ENCODE data around the gene G6PC3. TPM values are rescaled to one million over a fixed set of nuclear protein-coding genes. Genes with fewer than 3 reads are reported as not detected.
"Not testable (repeated sequence)": the region's sequence is repeated elsewhere in the genome, so short reads cannot be mapped to it uniquely, and the experiment has no call there.

Gene G6PC3, protein sequence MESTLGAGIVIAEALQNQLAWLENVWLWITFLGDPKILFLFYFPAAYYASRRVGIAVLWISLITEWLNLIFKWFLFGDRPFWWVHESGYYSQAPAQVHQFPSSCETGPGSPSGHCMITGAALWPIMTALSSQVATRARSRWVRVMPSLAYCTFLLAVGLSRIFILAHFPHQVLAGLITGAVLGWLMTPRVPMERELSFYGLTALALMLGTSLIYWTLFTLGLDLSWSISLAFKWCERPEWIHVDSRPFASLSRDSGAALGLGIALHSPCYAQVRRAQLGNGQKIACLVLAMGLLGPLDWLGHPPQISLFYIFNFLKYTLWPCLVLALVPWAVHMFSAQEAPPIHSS
- 100 to 1,000 TPM in 2 of 9 donors, 10 to 100 TPM in 7; 51.2 to 114 (median 80.6) TPM for total RNA-seq
- polyA plus RNA-seq, result 100 to 1,000 TPM in 2 of 3 donors, 10 to 100 TPM in 1; 95.0 to 254 (median 207) TPM
- long read RNA-seq, donor 1, transcript G6PC3-201 (6 exons, 1,533 nt), result major isoform, 38 of 49 reads
- long read RNA-seq, donor 1, partial matches to known transcripts, result 5 of 49 reads
- long read RNA-seq, donor 1, other reads (novel, unspliced or antisense), result 0 of 49 reads
- long read RNA-seq, donor 2, transcript G6PC3-201 (6 exons, 1,533 nt), result major isoform, 29 of 34 reads
- long read RNA-seq, donor 2, partial matches to known transcripts, result 0 of 34 reads
- long read RNA-seq, donor 2, other reads (novel, unspliced or antisense), result 0 of 34 reads
- long read RNA-seq, donor 3, transcript G6PC3-201 (6 exons, 1,533 nt), result major isoform, 25 of 30 reads
- long read RNA-seq, donor 3, partial matches to known transcripts, result 0 of 30 reads
- long read RNA-seq, donor 3, other reads (novel, unspliced or antisense), result 0 of 30 reads
- long read RNA-seq, donor 4, transcript G6PC3-201 (6 exons, 1,533 nt), result major isoform, 8 of 12 reads
- long read RNA-seq, donor 4, partial matches to known transcripts, result 0 of 12 reads
- long read RNA-seq, donor 4, other reads (novel, unspliced or antisense), result 3 of 12 reads
- long read RNA-seq, donor 5, transcript G6PC3-201 (6 exons, 1,533 nt), result major isoform, 118 of 136 reads
- long read RNA-seq, donor 5, partial matches to known transcripts, result 1 of 136 reads
- long read RNA-seq, donor 5, other reads (novel, unspliced or antisense), result 12 of 136 reads
- long read RNA-seq, donor 6, transcript G6PC3-201 (6 exons, 1,533 nt), result major isoform, 8 of 18 reads
- long read RNA-seq, donor 6, partial matches to known transcripts, result 3 of 18 reads
- long read RNA-seq, donor 6, other reads (novel, unspliced or antisense), result 7 of 18 reads
- long read RNA-seq, donor 7, transcript G6PC3-201 (6 exons, 1,533 nt), result major isoform, 18 of 20 reads
- long read RNA-seq, donor 7, partial matches to known transcripts, result 0 of 20 reads
- long read RNA-seq, donor 7, other reads (novel, unspliced or antisense), result 0 of 20 reads
- long read RNA-seq, donor 8, transcript G6PC3-202 (6 exons, 1,572 nt), result minor isoform, 8 of 62 reads
- long read RNA-seq, donor 8, transcript G6PC3-201 (6 exons, 1,533 nt), result major isoform, 52 of 62 reads
- long read RNA-seq, donor 8, partial matches to known transcripts, result 0 of 62 reads
- long read RNA-seq, donor 8, other reads (novel, unspliced or antisense), result 0 of 62 reads
- long read RNA-seq, donor 9, transcript G6PC3-201 (6 exons, 1,533 nt), result major isoform, 21 of 25 reads
- long read RNA-seq, donor 9, partial matches to known transcripts, result 0 of 25 reads
- long read RNA-seq, donor 9, other reads (novel, unspliced or antisense), result 0 of 25 reads
- long read RNA-seq, donor 10, transcript G6PC3-201 (6 exons, 1,533 nt), result major isoform, 23 of 26 reads
- long read RNA-seq, donor 10, partial matches to known transcripts, result 0 of 26 reads
- long read RNA-seq, donor 10, other reads (novel, unspliced or antisense), result 0 of 26 reads

DNA sequence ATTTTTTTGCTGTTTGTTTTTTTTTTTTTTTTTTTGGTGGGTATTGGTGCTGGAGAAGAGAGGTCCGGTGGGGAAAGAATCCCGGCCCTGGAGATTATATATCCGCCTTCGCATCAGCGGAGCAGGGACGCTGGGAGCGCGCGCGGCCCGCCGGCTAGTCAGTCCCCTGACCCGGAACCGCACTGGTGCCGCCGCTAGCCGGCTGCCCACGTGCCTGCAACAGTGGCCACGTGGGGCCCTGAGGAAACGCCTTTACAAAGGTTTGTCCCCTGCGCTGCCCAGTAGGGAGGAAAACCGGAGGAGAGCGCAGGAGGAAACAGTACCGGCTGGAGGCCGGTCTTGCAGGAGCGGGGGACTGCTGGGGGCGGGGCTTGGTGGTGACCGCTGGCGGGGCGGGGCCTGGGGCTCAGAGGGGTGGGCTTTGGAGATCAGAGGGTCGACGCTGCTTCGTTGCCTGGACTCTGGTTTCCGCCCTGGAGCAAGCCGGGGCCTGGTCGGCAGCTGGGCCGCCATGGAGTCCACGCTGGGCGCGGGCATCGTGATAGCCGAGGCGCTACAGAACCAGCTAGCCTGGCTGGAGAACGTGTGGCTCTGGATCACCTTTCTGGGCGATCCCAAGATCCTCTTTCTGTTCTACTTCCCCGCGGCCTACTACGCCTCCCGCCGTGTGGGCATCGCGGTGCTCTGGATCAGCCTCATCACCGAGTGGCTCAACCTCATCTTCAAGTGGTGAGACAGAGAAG lies at the start of gene G6PC3:
Gene G6PC3 (plus strand): TSS at position 281 of the 743 bp plus-strand sequence. CDS start 231 bp downstream, at position 512.
- no peaks in the 10 kb centered on the region for H3K27me3 ChIP-seq
- H3K9me3 ChIP-seq (replicated peaks in 1 of 3), result no peaks in the 10 kb centered on the region
- peaks cover 25 to 29% of the 10 kb centered on the region in 2 donors for H3K4me1 ChIP-seq (replicated peaks in 1 of 2)
- H3K4me3 ChIP-seq, result peak within 1 kb of the TSS in 3 of 4 donors; percentile 15 to 77 (median 66)
- peak; percentile 95 to 98 (median 97) for DNase-seq
- peak within 1 kb of the TSS; percentile 48 to 92 (median 81) for H3K27ac ChIP-seq
- WGBS, 4 donors, result 0 to 1% (median 1%) methylated on average over 20 to 53 of the region's 53 CpGs
- intact Hi-C loops (cut with DNase I), result no loop called here
- TF ChIP-seq POLR2A (IDR thresholded peaks at IDR 0.05), result peak; percentile 60 to 85
- TF ChIP-seq, protein P1, sequence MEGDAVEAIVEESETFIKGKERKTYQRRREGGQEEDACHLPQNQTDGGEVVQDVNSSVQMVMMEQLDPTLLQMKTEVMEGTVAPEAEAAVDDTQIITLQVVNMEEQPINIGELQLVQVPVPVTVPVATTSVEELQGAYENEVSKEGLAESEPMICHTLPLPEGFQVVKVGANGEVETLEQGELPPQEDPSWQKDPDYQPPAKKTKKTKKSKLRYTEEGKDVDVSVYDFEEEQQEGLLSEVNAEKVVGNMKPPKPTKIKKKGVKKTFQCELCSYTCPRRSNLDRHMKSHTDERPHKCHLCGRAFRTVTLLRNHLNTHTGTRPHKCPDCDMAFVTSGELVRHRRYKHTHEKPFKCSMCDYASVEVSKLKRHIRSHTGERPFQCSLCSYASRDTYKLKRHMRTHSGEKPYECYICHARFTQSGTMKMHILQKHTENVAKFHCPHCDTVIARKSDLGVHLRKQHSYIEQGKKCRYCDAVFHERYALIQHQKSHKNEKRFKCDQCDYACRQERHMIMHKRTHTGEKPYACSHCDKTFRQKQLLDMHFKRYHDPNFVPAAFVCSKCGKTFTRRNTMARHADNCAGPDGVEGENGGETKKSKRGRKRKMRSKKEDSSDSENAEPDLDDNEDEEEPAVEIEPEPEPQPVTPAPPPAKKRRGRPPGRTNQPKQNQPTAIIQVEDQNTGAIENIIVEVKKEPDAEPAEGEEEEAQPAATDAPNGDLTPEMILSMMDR (IDR thresholded peaks at IDR 0.05), result peak in 2 of 6 experiments; percentile 18 to 31
- peaks cover 0 to 14% of the 10 kb centered on the region in 2 donors for H3K36me3 ChIP-seq (replicated peaks in 1 of 2)

DNA sequence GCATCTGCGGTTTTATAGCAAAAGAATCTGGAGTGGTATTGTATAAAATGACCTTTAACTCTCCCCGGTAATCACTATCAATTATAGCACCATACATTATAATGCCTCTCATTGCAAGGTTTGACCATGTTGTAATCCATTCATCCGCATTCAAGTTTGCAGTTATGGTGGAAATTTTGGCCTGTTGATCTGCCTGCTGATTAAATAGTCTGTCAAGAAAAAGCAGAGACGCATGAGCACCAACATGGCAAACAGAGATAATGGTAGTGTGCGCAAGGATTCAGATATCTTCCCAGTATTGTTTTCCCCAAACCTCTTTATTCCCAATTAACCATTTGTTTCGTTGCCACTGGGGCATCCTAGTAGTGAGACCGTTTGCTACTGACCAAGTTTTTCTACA lies 49.3 kb upstream of the G6PC3 start:
- H3K36me3 ChIP-seq (replicated peaks in 1 of 2); H3K9me3 ChIP-seq (replicated peaks in 1 of 3); H3K4me1 ChIP-seq (replicated peaks in 1 of 2); H3K27ac ChIP-seq; H3K4me3 ChIP-seq; H3K27me3 ChIP-seq; intact Hi-C loops (cut with DNase I); DNase-seq: not testable (repeated sequence)
- WGBS, 4 donors, result 91 to 96% (median 94%) methylated on average over 7 of the region's 7 CpGs

DNA sequence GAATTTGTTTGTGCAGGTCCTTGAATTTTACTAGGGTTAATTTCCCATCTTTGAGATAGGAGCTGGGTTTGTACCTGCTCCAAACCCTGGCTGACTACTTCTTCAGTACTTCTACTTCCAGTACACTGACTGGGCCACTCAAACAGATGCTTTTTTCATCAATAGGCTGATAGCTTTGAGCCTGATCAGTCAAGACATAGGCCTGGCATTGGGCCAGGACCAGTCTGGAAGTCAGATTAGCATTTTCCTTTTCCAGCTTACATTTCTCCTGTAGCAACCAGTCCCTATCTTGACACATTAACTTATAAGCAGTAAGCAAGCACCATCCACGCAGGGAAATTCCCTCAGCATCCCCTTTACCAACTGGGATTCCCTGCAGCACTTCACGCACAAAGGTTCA lies 48.3 kb upstream of the G6PC3 start:
- Histone ChIP-seq H3K27me3 (no peaks in the 10 kb centered on the region), H3K36me3 (replicated peaks in 1 of 2) (peaks cover 0 to 8% of the 10 kb centered on the region in 2 donors), H3K27ac (no peak overlapping the region), H3K9me3 (replicated peaks in 1 of 3) (no peaks in the 10 kb centered on the region), H3K4me1 (replicated peaks in 1 of 2) (no peaks in the 10 kb centered on the region), H3K4me3 (no peak overlapping the region)
- TF ChIP-seq POLR2A (IDR thresholded peaks at IDR 0.05), result no peak
- TF ChIP-seq, protein P1 (IDR thresholded peaks at IDR 0.05), result no peak
- WGBS, 4 donors, result 92 to 96% (median 92%) methylated on average over 2 of the region's 2 CpGs
- no peak for DNase-seq
- intact Hi-C loops (cut with DNase I), result no loop called here
